HepG2 (cell line): ENCODE results near the gene SMYD4. TPM values are rescaled to one million over a fixed set of nuclear protein-coding genes. Genes with fewer than 3 reads are reported as not detected.

Experiments
- FLYWCH1 ChIP-seq: sonication (generic); formaldehyde crosslinking; IDR thresholded peaks from 2 replicates; pipeline ENCODE4 v1.8.1; 2023; ENCODE audit warnings: mild to moderate bottlenecking, missing genetic modification reagents
- GPN1 ChIP-seq: sonication (generic); formaldehyde crosslinking; IDR thresholded peaks from 2 replicates; pipeline ENCODE4 v1.5.1; 2020; ENCODE audit warnings: missing genetic modification reagents, borderline replicate concordance
- POLR2AphosphoS2 ChIP-seq: IDR thresholded peaks from 2 replicates; pipeline ENCODE4 v1.6.1; 2011; ENCODE audit warnings: low read depth, low read length, improper control_type of control experiment
- POLR2G ChIP-seq: fragments of 200-400 bp; formaldehyde crosslinking; IDR thresholded peaks from 2 replicates; pipeline ENCODE4 v1.6.1; 2018; ENCODE audit warnings: mild to moderate bottlenecking, low read depth, low read length, moderate library complexity
- PRPF4 ChIP-seq: fragments of 200-400 bp; formaldehyde crosslinking; IDR thresholded peaks from 2 replicates; pipeline ENCODE4 v1.6.1; 2016; ENCODE audit warnings: low read length, low read depth; ENCODE audit not compliant: poor library complexity, severe bottlenecking
- ZNF160 ChIP-seq: sonication (generic); formaldehyde crosslinking; IDR thresholded peaks from 2 replicates; pipeline ENCODE4 v1.8.0; 2022; ENCODE audit warnings: mild to moderate bottlenecking, inconsistent platforms, missing genetic modification reagents
- ZNF207 ChIP-seq: fragments of 450-650 bp; IDR thresholded peaks from 2 replicates; pipeline ENCODE4 v1.6.1; 2016; ENCODE audit warnings: antibody characterized with exemption, borderline replicate concordance
- ZNF34 ChIP-seq: sonication (generic); formaldehyde crosslinking; IDR thresholded peaks from 2 replicates; pipeline ENCODE4 v1.4.0; 2020; ENCODE audit warnings: mild to moderate bottlenecking, missing genetic modification reagents, borderline replicate concordance
- ZNF678 ChIP-seq: sonication (generic); formaldehyde crosslinking; IDR thresholded peaks from 2 replicates; pipeline ENCODE4 v1.4.0; 2020; ENCODE audit warnings: mild to moderate bottlenecking, missing genetic modification reagents
- ZNF776 ChIP-seq: sonication (generic); formaldehyde crosslinking; IDR thresholded peaks from 2 replicates; pipeline ENCODE4 v1.4.0; 2020; ENCODE audit warnings: mild to moderate bottlenecking, missing genetic modification reagents
- ZNF790 ChIP-seq: sonication (generic); formaldehyde crosslinking; IDR thresholded peaks from 2 replicates; pipeline ENCODE4 v1.8.0; 2022; ENCODE audit warnings: missing genetic modification reagents, mild to moderate bottlenecking, borderline replicate concordance
- ZSCAN22 ChIP-seq: sonication (generic); formaldehyde crosslinking; IDR thresholded peaks from 2 replicates; pipeline ENCODE4 v1.4.0; 2020; ENCODE audit warnings: mild to moderate bottlenecking, missing genetic modification reagents
- ZSCAN25 ChIP-seq: sonication (generic); formaldehyde crosslinking; IDR thresholded peaks from 2 replicates; pipeline ENCODE4 v1.8.0; 2022; ENCODE audit warnings: mild to moderate bottlenecking, missing genetic modification reagents
- polyA plus RNA-seq, 8 experiments: library from polyadenylated mRNA; depleted of rRNA in 3 of 8; stranded (reverse) in 7 of 8; unstranded in 1 of 8; fragments of >200 nt; fragmentation: Illumina TruSeq in 4 of 8; extraction: Trizol in 4 of 8; gene quantifications; 2 replicates each; pipeline versions ENCODE4 v1.2.1 to v1.2.3, GENCODE V29; 2011 to 2016; ENCODE audit warnings: low read depth in 4 of 8, missing spikeins in 1 of 8, mixed read lengths in 1 of 8; ENCODE audit not compliant: insufficient read depth in 1 of 8
- total RNA-seq, 5 experiments: library from RNA; depleted of rRNA; stranded (reverse); fragments of >200 nt; fragmentation: Illumina TruSeq; extraction: Trizol; gene quantifications; 2 replicates each; pipeline ENCODE4 v1.2.3, GENCODE V29; 2016; ENCODE audit warnings: low read depth in 1 of 5
- TF ChIP-seq, protein P1 (sequence below): sonication (generic); formaldehyde crosslinking; IDR thresholded peaks from 2 replicates; pipeline ENCODE4 v1.5.0; 2020; ENCODE audit warnings: mild to moderate bottlenecking, missing genetic modification reagents, borderline replicate concordance
- TF ChIP-seq, protein P2 (sequence below): sonication (generic); formaldehyde crosslinking; IDR thresholded peaks from 2 replicates; pipeline ENCODE4 v1.4.0; 2020; ENCODE audit warnings: low read depth, mild to moderate bottlenecking, missing genetic modification reagents
- TF ChIP-seq, protein P3 (sequence below): sonication (generic); formaldehyde crosslinking; IDR thresholded peaks from 2 replicates; pipeline ENCODE4 v1.9.0; 2021; ENCODE audit warnings: missing genetic modification reagents, borderline replicate concordance
- TF ChIP-seq, protein P4 (sequence below): sonication (generic); formaldehyde crosslinking; IDR thresholded peaks from 2 replicates; pipeline ENCODE4 v1.5.1; 2020; ENCODE audit warnings: mild to moderate bottlenecking, missing genetic modification reagents, moderate library complexity

SMYD4 gene
- total and polyA plus RNA-seq, 2 of the 13 experiments (the other 11 are each of a cell fraction or from before 2014, with no cell fraction given), result 7.4 to 11.3 TPM

DNA sequence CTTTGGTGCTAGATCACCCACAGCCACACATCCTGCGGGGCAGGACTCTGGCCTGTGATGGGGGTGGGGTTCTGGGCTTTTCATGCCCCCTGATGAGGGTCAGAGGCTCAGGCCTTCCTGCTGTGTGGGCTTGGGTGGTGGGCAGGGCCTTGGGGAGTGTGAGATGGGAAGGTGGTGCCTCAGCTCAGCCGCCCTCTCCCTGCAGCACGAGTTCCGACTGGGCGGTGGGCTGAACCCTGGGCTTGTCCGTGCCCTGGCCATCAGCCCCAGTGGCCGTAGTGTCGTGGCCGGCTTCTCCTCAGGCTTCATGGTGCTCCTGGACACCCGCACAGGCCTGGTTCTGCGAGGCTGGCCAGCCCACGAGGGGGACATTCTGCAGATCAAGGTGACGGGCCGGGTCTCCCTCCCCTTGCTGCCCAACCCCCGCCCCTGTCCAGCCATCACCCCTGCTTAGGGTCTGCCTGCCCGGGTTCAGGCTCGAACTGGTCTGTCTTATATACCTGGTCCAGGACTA is 93.8 kb downstream of the SMYD4 start (continued):
- TF ChIP-seq, protein P1, sequence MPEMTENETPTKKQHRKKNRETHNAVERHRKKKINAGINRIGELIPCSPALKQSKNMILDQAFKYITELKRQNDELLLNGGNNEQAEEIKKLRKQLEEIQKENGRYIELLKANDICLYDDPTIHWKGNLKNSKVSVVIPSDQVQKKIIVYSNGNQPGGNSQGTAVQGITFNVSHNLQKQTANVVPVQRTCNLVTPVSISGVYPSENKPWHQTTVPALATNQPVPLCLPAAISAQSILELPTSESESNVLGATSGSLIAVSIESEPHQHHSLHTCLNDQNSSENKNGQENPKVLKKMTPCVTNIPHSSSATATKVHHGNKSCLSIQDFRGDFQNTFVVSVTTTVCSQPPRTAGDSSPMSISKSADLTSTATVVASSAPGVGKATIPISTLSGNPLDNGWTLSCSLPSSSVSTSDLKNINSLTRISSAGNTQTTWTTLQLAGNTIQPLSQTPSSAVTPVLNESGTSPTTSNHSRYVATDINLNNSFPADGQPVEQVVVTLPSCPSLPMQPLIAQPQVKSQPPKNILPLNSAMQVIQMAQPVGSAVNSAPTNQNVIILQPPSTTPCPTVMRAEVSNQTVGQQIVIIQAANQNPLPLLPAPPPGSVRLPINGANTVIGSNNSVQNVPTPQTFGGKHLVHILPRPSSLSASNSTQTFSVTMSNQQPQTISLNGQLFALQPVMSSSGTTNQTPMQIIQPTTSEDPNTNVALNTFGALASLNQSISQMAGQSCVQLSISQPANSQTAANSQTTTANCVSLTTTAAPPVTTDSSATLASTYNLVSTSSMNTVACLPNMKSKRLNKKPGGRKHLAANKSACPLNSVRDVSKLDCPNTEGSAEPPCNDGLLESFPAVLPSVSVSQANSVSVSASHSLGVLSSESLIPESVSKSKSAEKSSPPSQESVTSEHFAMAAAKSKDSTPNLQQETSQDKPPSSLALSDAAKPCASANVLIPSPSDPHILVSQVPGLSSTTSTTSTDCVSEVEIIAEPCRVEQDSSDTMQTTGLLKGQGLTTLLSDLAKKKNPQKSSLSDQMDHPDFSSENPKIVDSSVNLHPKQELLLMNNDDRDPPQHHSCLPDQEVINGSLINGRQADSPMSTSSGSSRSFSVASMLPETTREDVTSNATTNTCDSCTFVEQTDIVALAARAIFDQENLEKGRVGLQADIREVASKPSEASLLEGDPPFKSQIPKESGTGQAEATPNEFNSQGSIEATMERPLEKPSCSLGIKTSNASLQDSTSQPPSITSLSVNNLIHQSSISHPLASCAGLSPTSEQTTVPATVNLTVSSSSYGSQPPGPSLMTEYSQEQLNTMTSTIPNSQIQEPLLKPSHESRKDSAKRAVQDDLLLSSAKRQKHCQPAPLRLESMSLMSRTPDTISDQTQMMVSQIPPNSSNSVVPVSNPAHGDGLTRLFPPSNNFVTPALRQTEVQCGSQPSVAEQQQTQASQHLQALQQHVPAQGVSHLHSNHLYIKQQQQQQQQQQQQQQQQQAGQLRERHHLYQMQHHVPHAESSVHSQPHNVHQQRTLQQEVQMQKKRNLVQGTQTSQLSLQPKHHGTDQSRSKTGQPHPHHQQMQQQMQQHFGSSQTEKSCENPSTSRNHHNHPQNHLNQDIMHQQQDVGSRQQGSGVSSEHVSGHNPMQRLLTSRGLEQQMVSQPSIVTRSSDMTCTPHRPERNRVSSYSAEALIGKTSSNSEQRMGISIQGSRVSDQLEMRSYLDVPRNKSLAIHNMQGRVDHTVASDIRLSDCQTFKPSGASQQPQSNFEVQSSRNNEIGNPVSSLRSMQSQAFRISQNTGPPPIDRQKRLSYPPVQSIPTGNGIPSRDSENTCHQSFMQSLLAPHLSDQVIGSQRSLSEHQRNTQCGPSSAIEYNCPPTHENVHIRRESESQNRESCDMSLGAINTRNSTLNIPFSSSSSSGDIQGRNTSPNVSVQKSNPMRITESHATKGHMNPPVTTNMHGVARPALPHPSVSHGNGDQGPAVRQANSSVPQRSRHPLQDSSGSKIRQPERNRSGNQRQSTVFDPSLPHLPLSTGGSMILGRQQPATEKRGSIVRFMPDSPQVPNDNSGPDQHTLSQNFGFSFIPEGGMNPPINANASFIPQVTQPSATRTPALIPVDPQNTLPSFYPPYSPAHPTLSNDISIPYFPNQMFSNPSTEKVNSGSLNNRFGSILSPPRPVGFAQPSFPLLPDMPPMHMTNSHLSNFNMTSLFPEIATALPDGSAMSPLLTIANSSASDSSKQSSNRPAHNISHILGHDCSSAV (CRISPR knock-in tag), result no peak
- TF ChIP-seq, protein P2, sequence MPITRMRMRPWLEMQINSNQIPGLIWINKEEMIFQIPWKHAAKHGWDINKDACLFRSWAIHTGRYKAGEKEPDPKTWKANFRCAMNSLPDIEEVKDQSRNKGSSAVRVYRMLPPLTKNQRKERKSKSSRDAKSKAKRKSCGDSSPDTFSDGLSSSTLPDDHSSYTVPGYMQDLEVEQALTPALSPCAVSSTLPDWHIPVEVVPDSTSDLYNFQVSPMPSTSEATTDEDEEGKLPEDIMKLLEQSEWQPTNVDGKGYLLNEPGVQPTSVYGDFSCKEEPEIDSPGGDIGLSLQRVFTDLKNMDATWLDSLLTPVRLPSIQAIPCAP, result 0 out of 2 replicates have a peak, but pooled peaks have one; percentile 31
- TF ChIP-seq ZNF34 (CRISPR knock-in tag) (no peak), POLR2AphosphoS2 (no peak), FLYWCH1 (no peak), ZNF678 (CRISPR knock-in tag) (no peak), ZNF207 (no peak), ZNF160 (0 out of 2 replicates have a peak, but pooled peaks have one; percentile 19), ZSCAN25 (CRISPR knock-in tag) (peak; percentile 70; the same call in 1 of the 2 replicates), ZNF790 (no peak), GPN1 (CRISPR knock-in tag) (no peak), POLR2G (no peak), ZSCAN22 (CRISPR knock-in tag) (0 out of 2 replicates have a peak, but pooled peaks have one; percentile 40), PRPF4 (no peak), ZNF776 (CRISPR knock-in tag) (no peak)
- TF ChIP-seq, protein P3, sequence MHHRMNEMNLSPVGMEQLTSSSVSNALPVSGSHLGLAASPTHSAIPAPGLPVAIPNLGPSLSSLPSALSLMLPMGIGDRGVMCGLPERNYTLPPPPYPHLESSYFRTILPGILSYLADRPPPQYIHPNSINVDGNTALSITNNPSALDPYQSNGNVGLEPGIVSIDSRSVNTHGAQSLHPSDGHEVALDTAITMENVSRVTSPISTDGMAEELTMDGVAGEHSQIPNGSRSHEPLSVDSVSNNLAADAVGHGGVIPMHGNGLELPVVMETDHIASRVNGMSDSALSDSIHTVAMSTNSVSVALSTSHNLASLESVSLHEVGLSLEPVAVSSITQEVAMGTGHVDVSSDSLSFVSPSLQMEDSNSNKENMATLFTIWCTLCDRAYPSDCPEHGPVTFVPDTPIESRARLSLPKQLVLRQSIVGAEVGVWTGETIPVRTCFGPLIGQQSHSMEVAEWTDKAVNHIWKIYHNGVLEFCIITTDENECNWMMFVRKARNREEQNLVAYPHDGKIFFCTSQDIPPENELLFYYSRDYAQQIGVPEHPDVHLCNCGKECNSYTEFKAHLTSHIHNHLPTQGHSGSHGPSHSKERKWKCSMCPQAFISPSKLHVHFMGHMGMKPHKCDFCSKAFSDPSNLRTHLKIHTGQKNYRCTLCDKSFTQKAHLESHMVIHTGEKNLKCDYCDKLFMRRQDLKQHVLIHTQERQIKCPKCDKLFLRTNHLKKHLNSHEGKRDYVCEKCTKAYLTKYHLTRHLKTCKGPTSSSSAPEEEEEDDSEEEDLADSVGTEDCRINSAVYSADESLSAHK (CRISPR knock-in tag), result no peak
- TF ChIP-seq, protein P4, sequence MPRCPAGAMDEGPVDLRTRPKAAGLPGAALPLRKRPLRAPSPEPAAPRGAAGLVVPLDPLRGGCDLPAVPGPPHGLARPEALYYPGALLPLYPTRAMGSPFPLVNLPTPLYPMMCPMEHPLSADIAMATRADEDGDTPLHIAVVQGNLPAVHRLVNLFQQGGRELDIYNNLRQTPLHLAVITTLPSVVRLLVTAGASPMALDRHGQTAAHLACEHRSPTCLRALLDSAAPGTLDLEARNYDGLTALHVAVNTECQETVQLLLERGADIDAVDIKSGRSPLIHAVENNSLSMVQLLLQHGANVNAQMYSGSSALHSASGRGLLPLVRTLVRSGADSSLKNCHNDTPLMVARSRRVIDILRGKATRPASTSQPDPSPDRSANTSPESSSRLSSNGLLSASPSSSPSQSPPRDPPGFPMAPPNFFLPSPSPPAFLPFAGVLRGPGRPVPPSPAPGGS (CRISPR knock-in tag), result no peak; the same call in none of the 2 replicates
